HEK293 (cell line): ENCODE measurements around the gene CASZ1.

Experiments
- CTCF ChIA-PET: fragments of 350-600 bp; formaldehyde crosslinking; extraction: SDS; loops from one replicate; lab custom pipeline; 2021; ENCODE audit warnings: antibody characterized with exemption; lab: Yijun Ruan, JAX
- POLR2A ChIA-PET: fragments of 300-600 bp; formaldehyde crosslinking; extraction: SDS; loops from one replicate; lab custom pipeline; 2020; ENCODE audit warnings: antibody characterized with exemption, inconsistent platforms; lab: Yijun Ruan, JAX
- H3K27ac ChIP-seq: fragments of 200-500 bp; sonication (Bioruptor generic); 2 replicates; pipeline ENCODE4 v1.5.1; 2014; ENCODE audit warnings: low read depth, low read length, control low read depth, inconsistent platforms; ENCODE audit errors: extremely low read depth
- H3K36me3 ChIP-seq, 2 experiments: fragments of 200-500 bp in 1 of 2; sonication (Bioruptor generic) in 1 of 2; 1 replicate in 1 of 2; 2 replicates in 1 of 2; pipeline ENCODE4 v1.5.1; 2014 to 2017; ENCODE audit warnings: inconsistent platforms in 2 of 2, low read length in 2 of 2; ENCODE audit not compliant: control insufficient read depth in 2 of 2, insufficient read depth in 1 of 2
- H3K4me1 ChIP-seq: fragments of 200-500 bp; sonication (Bioruptor generic); 2 replicates; pipeline ENCODE4 v1.5.1; 2014; ENCODE audit warnings: mild to moderate bottlenecking, low read length, inconsistent platforms; ENCODE audit not compliant: control insufficient read depth, insufficient read depth
- H3K4me3 ChIP-seq: 2 replicates; pipeline ENCODE4 v1.5.1; 2011; ENCODE audit warnings: low read depth, mild to moderate bottlenecking, control low read depth, low read length, moderate library complexity
- H3K9me3 ChIP-seq: fragments of 200-500 bp; sonication (Bioruptor generic); 2 replicates; pipeline ENCODE4 v1.5.1; 2014; ENCODE audit warnings: low read depth, low read length, inconsistent platforms; ENCODE audit not compliant: control insufficient read depth, insufficient read depth
- AEBP2 ChIP-seq: fragments of 450-650 bp; formaldehyde crosslinking; IDR thresholded peaks from 2 replicates; pipeline ENCODE4 v1.5.1; 2016; ENCODE audit warnings: missing biosample characterization, missing genetic modification characterization, borderline replicate concordance
- EGR2 ChIP-seq: fragments of 450-650 bp; formaldehyde crosslinking; IDR thresholded peaks from 2 replicates; pipeline ENCODE4 v1.5.1; 2016; ENCODE audit warnings: low read depth, missing biosample characterization, missing genetic modification characterization
- GLIS1 ChIP-seq: fragments of 450-650 bp; formaldehyde crosslinking; IDR thresholded peaks from 2 replicates; pipeline ENCODE4 v1.5.1; 2016; ENCODE audit warnings: missing biosample characterization, missing genetic modification characterization
- INSM2 ChIP-seq: fragments of 450-650 bp; formaldehyde crosslinking; IDR thresholded peaks from 2 replicates; pipeline ENCODE4 v1.5.1; 2016; ENCODE audit warnings: missing biosample characterization, missing genetic modification characterization
- PRDM10 ChIP-seq: fragments of 450-650 bp; formaldehyde crosslinking; IDR thresholded peaks from 2 replicates; pipeline ENCODE4 v1.5.1; 2016; ENCODE audit warnings: missing biosample characterization, missing genetic modification characterization
- SP7 ChIP-seq: fragments of 450-650 bp; formaldehyde crosslinking; IDR thresholded peaks from 2 replicates; pipeline ENCODE4 v1.5.1; 2016; ENCODE audit warnings: missing biosample characterization, missing genetic modification characterization
- ZBTB20 ChIP-seq: fragments of 450-650 bp; formaldehyde crosslinking; IDR thresholded peaks from 2 replicates; pipeline ENCODE4 v1.5.1; 2016; ENCODE audit warnings: missing biosample characterization, missing genetic modification characterization
- ZBTB7A ChIP-seq: fragments of 450-650 bp; formaldehyde crosslinking; IDR thresholded peaks from 2 replicates; pipeline ENCODE4 v1.5.1; 2016; ENCODE audit warnings: low read depth, missing biosample characterization, missing genetic modification characterization
- ZFHX2 ChIP-seq: fragments of 450-650 bp; formaldehyde crosslinking; conservative IDR thresholded peaks from 2 replicates; pipeline ENCODE4 v1.5.1; 2016; ENCODE audit warnings: missing biosample characterization, missing genetic modification characterization
- ZNF114 ChIP-seq: fragments of 450-650 bp; formaldehyde crosslinking; IDR thresholded peaks from 2 replicates; pipeline ENCODE4 v1.5.0; 2017; ENCODE audit warnings: missing biosample characterization, missing genetic modification characterization
- ZNF121 ChIP-seq: fragments of 450-650 bp; formaldehyde crosslinking; IDR thresholded peaks from 2 replicates; pipeline ENCODE4 v1.5.1; 2016; ENCODE audit warnings: missing biosample characterization, missing genetic modification characterization
- ZNF175 ChIP-seq: fragments of 450-650 bp; formaldehyde crosslinking; IDR thresholded peaks from 2 replicates; pipeline ENCODE4 v1.5.1; 2016; ENCODE audit warnings: missing biosample characterization, missing genetic modification characterization
- ZNF202 ChIP-seq: fragments of 450-650 bp; formaldehyde crosslinking; IDR thresholded peaks from 2 replicates; pipeline ENCODE4 v1.5.1; 2016; ENCODE audit warnings: missing biosample characterization, missing genetic modification characterization, borderline replicate concordance
- ZNF341 ChIP-seq: fragments of 450-650 bp; formaldehyde crosslinking; IDR thresholded peaks from 2 replicates; pipeline ENCODE4; 2016; ENCODE audit warnings: low read depth, missing biosample characterization, missing genetic modification characterization
- ZNF488 ChIP-seq: fragments of 450-650 bp; formaldehyde crosslinking; IDR thresholded peaks from 2 replicates; pipeline ENCODE4 v1.5.1; 2016; ENCODE audit warnings: missing biosample characterization, missing genetic modification characterization
- ZNF558 ChIP-seq: fragments of 450-650 bp; formaldehyde crosslinking; IDR thresholded peaks from 2 replicates; pipeline ENCODE4 v1.5.1; 2016; ENCODE audit warnings: missing biosample characterization, missing genetic modification characterization
- ZNF600 ChIP-seq: fragments of 450-650 bp; formaldehyde crosslinking; IDR thresholded peaks from 2 replicates; pipeline ENCODE4 v1.5.1; 2016; ENCODE audit warnings: missing biosample characterization, missing genetic modification characterization
- ZNF639 ChIP-seq: fragments of 450-650 bp; formaldehyde crosslinking; IDR thresholded peaks from 2 replicates; pipeline ENCODE4 v1.5.1; 2016; ENCODE audit warnings: missing biosample characterization, missing genetic modification characterization

Gene CASZ1

GRCh38 chr1:10667861-10668761 is 128.3 kb downstream of the CASZ1 start:
- Histone ChIP-seq H3K36me3 (peaks cover 0 to 5% of the 10 kb centered on the region in 2 experiments; a peak in 1 of 3 replicates), H3K4me1 (0 out of 2 replicates have a peak, but pooled peaks cover 4% of the 10 kb centered on the region), H3K9me3 (no peaks in the 10 kb centered on the region), H3K27ac (no peak overlapping the region), H3K4me3 (no peak overlapping the region)
- TF ChIP-seq EGR2 (tag by site-specific recombination) (peak; percentile 87), INSM2 (tag by site-specific recombination) (no peak), ZNF488 (tag by site-specific recombination) (no peak), ZBTB20 (no peak), ZNF114 (no peak), ZBTB7A (tag by site-specific recombination) (no peak), GLIS1 (tag by site-specific recombination) (peak; percentile 29), PRDM10 (no peak), ZNF600 (tag by site-specific recombination) (no peak), SP7 (no peak), AEBP2 (no peak), ZNF558 (no peak), ZNF341 (tag by site-specific recombination) (no peak), ZNF639 (no peak), ZNF121 (tag by site-specific recombination) (no peak), ZNF175 (tag by site-specific recombination) (no peak), ZNF202 (tag by site-specific recombination) (no peak), ZFHX2 (tag by site-specific recombination) (peak; percentile 91)
- POLR2A ChIA-PET, result interaction anchor here (0.6 kb wide), 1 partner anchor 22 kb away, joined by 4 read pairs; no protein-coding TSS in a partner anchor
- CTCF ChIA-PET, result interaction anchor here (0.6 kb wide), 1 partner anchor 137 kb away, joined by 3 read pairs; no protein-coding TSS in a partner anchor
